ENCODE data around the gene CRYGS. TPM values are rescaled to one million over a fixed set of nuclear protein-coding genes. Genes with fewer than 3 reads are reported as not detected.
"Not testable (repeated sequence)": the region's sequence is repeated elsewhere in the genome, so short reads cannot be mapped to it uniquely, and the experiment has no call there.

Gene CRYGS
- total RNA-seq, 1 donor from 2014 or later = 0.79 TPM

DNA sequence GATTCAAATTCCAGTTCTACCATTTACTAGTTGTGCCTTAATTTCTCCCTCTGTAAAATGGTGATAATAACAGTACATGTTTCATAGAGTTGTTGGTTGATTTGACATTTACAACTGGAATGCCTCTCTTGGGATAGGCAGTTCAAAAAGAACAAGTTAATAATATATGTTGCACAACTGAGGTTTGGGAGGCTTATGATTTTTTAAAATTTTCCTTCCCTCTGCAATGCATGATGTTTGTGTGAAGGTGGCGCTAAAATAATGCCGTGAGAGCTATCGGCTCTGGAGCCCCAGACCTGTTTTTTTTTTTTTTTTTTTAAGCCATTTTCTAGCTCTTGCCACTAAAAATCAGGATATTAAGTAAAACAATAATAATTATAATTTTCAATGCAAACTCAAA is 44.9 kb upstream of the CRYGS start:
- TF ChIP-seq, protein P1, sequence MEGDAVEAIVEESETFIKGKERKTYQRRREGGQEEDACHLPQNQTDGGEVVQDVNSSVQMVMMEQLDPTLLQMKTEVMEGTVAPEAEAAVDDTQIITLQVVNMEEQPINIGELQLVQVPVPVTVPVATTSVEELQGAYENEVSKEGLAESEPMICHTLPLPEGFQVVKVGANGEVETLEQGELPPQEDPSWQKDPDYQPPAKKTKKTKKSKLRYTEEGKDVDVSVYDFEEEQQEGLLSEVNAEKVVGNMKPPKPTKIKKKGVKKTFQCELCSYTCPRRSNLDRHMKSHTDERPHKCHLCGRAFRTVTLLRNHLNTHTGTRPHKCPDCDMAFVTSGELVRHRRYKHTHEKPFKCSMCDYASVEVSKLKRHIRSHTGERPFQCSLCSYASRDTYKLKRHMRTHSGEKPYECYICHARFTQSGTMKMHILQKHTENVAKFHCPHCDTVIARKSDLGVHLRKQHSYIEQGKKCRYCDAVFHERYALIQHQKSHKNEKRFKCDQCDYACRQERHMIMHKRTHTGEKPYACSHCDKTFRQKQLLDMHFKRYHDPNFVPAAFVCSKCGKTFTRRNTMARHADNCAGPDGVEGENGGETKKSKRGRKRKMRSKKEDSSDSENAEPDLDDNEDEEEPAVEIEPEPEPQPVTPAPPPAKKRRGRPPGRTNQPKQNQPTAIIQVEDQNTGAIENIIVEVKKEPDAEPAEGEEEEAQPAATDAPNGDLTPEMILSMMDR (IDR thresholded peaks at IDR 0.05; ENCODE audit: insufficient read depth, low read length, severe bottlenecking) = peak; percentile 14
- Histone ChIP-seq H3K4me3 (ENCODE audit: low read depth, low read length) (no peak overlapping the region), H3K27me3 (ENCODE audit: control insufficient read depth, insufficient read depth, low read length) (no peaks in the 10 kb centered on the region), H3K36me3 (ENCODE audit: control insufficient read depth, insufficient read depth, low read length) (peaks cover 2% of the 10 kb centered on the region)
- FAIRE-seq (no peak), DNase-seq (ENCODE audit: low read depth) (peak; percentile 42)

DNA sequence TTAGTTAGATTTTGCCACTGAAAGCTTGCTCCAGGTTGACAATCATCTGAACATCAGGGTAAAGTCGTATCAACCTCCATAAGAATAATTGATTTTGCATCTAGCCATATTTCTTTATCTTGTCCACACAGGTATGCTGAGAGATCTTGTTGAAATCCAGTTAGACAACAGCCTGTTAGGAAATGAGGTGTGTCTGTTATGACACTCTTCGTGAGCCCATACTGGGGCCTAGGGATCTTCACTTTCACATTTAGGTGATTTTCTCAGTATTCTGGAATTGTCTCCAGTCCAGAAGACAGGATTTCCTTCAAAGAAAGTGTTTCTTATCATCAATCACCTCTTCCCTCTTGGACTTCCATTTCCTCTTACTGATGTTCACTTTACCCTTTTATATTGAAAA is 44.5 kb upstream of the CRYGS start:
- Histone ChIP-seq H3K36me3 (ENCODE audit: control insufficient read depth, insufficient read depth, low read length) (peaks cover 2% of the 10 kb centered on the region), H3K4me3 (ENCODE audit: low read depth, low read length) (no peak overlapping the region), H3K27me3 (ENCODE audit: control insufficient read depth, insufficient read depth, low read length) (no peaks in the 10 kb centered on the region)
- TF ChIP-seq, protein P1 (IDR thresholded peaks at IDR 0.05; ENCODE audit: insufficient read depth, low read length, severe bottlenecking) = no peak
- DNase-seq (ENCODE audit: low read depth) (peak; percentile 90), FAIRE-seq (peak; percentile 50)

DNA sequence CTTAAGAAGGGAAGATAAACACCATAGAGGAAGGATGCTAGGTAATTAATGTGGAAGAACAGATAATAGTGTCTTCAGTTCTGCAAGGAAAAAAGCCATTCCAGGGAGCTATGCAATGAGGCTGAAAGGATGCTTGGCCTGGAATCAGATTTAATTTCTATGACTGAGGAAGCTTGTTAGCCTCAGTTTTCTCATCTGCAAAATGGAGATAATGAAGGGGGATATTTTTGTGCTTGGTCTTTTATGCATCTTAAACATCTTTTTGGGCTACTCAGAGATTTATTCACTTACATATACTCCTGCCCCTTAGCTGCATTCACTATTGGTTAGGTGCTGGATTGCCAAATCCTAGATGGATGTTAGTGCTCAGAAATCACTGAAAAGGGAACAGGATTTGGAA is 43.0 kb upstream of the CRYGS start:
- FAIRE-seq (no peak), DNase-seq (ENCODE audit: low read depth) (no peak)
- Histone ChIP-seq H3K36me3 (ENCODE audit: control insufficient read depth, insufficient read depth, low read length) (peaks cover 4% of the 10 kb centered on the region), H3K4me3 (ENCODE audit: low read depth, low read length) (no peak overlapping the region), H3K27me3 (ENCODE audit: control insufficient read depth, insufficient read depth, low read length) (no peaks in the 10 kb centered on the region)
- TF ChIP-seq, protein P1 (IDR thresholded peaks at IDR 0.05; ENCODE audit: insufficient read depth, low read length, severe bottlenecking) = no peak

DNA sequence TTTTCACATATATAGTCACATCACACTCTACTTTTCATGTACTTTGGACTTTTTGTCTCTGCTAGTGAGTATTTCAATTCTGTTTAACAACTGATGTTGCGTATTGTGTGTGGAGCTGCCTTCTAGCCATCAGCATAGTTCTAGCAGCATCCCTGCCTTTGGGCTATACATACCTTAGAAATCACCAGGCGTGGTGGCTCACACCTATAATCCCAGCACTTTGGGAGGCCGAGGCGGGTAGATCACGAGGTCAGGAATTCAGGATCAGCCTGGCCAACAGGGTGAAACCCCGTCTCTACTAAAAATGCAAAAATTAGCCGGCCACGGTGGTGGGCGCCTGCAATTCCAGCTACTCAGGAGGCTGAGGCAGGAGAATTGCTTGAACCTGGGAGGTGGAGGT is 42.1 kb upstream of the CRYGS start:
- FAIRE-seq; H3K4me3 ChIP-seq (ENCODE audit: low read depth, low read length); H3K27me3 ChIP-seq (ENCODE audit: control insufficient read depth, insufficient read depth, low read length); DNase-seq (ENCODE audit: low read depth); H3K36me3 ChIP-seq (ENCODE audit: control insufficient read depth, insufficient read depth, low read length): not testable (repeated sequence)

DNA sequence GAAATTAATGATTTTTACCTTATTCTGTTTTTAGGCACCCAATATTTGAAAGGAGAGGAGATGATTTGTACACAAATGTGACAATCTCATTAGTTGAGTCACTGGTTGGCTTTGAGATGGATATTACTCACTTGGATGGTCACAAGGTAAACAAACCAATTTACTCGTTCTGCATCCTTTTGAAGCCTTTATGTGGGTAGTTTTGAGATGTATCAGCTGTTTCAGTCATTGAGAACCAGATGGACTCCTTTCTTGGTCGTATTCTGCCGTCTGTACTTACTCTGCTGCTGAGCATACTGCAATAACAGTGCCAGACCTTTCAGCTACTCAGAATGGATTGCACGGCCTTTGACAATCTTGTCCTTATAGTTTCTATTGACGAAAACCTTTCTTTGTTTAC is 39.7 kb upstream of the CRYGS start:
- peaks cover 11% of the 10 kb centered on the region for H3K36me3 ChIP-seq (ENCODE audit: control insufficient read depth, insufficient read depth, low read length)
- H3K4me3 ChIP-seq (ENCODE audit: low read depth, low read length) = no peak overlapping the region
- peak; percentile 74 for DNase-seq (ENCODE audit: low read depth)
- H3K27me3 ChIP-seq (ENCODE audit: control insufficient read depth, insufficient read depth, low read length) = no peaks in the 10 kb centered on the region
- TF ChIP-seq, protein P1 (IDR thresholded peaks at IDR 0.05; ENCODE audit: insufficient read depth, low read length, severe bottlenecking) = no peak
- FAIRE-seq = no peak

DNA sequence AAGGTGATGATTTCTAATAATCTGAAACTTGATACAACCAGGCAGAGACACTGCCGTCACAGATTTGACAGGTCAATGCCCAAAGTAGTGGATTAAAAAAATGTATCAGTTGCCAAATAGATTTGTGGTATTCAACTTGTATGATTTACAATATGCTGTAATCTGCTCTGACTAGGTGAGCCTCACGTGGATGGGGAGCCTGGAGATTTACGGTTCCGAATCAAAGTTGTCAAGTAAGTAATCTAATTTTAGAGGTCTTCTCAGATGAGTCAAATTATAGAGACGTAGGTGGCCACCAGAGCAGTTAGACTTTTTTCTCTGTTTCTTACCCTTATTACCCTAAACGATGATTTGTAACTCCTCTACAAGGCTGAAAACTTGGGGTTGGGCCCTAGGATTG is 38.4 kb upstream of the CRYGS start:
- FAIRE-seq (no peak), DNase-seq (ENCODE audit: low read depth) (no peak)
- no peaks in the 10 kb centered on the region for H3K27me3 ChIP-seq (ENCODE audit: control insufficient read depth, insufficient read depth, low read length)
- peaks cover 11% of the 10 kb centered on the region for H3K36me3 ChIP-seq (ENCODE audit: control insufficient read depth, insufficient read depth, low read length)
- no peak overlapping the region for H3K4me3 ChIP-seq (ENCODE audit: low read depth, low read length)
- TF ChIP-seq, protein P1 (IDR thresholded peaks at IDR 0.05; ENCODE audit: insufficient read depth, low read length, severe bottlenecking) = no peak
